CD4-positive, alpha-beta T cell treated with Interleukin-15 for 1 hour (primary cell): ENCODE measurements around the gene NGRN.
A peak's percentile ranks its signal among the peaks of the same experiment; 100 is the strongest.

Source experiments
- DNase-seq: peaks from one replicate; pipeline ENCODE4 v3.0.0-alpha.2; 2020

Gene NGRN

DNA sequence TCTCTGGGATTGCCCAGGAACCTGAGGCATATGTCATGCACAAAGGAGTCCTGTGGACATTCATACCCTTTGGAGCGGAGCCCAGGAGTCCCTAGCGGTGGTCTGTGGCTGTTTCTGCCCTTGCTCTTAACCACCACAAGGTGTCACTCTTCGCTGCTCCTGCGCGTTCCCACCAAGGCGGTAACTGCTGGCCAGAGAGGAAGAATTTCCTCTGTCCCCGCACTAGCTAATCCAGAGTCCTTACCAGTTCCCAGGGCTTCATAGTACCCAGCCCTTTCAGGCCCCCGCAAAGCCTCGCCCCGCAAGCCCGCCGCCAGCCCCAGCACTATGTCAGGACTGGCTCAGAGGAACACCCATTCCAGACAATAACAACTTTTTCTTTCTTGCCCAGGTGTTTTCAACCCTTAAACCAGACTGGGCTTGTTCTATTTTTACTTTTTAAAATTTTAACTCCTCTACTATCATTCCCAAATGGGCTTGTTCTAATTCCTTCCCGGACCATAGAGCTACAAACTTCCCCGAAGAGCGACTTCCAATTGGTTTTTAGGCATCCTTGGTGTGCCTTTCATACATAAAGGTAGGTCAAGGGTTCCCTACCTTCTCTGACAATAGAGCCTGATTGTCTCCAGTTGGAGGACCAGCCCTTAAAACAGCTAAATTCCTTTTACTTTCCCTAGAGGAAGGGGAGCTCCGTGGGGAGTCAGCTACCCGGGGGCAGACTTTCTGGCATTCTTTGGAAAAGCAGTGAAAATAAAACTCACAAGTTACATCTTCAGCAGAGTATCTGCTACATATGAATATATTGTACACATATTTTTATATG is 54.8 kb downstream of the NGRN start:
- DNase-seq, result peak; percentile 72

GRCh38 chr15:90320885-90321278 is 55.4 kb downstream of the NGRN start:
- DNase-seq, result no peak
